Gastrocnemius medialis (tissue), 4 donors: ENCODE results near the gene SLC39A11.

ENCODE experiments used
- CTCF ChIP-seq, 5 experiments: fragments of 450-650 bp in 3 of 5; fragments of 200-600 bp in 2 of 5; sonication (generic) in 2 of 5; IDR thresholded peaks in 4 of 5; conservative IDR thresholded peaks in 1 of 5; 1 replicate in 4 of 5; 2 replicates in 1 of 5; pipeline ENCODE4 v1.5.1; 2016 to 2019; ENCODE audit warnings: antibody characterized with exemption in 5 of 5, mild to moderate bottlenecking in 3 of 5, moderate library complexity in 3 of 5
- POLR2A ChIP-seq, 2 donors: fragments of 450-650 bp; IDR thresholded peaks; one replicate each; pipeline ENCODE4 v1.6.1; 2017; ENCODE audit warnings: antibody characterized with exemption in 2 of 2, mild to moderate bottlenecking in 2 of 2, moderate library complexity in 2 of 2

DNA sequence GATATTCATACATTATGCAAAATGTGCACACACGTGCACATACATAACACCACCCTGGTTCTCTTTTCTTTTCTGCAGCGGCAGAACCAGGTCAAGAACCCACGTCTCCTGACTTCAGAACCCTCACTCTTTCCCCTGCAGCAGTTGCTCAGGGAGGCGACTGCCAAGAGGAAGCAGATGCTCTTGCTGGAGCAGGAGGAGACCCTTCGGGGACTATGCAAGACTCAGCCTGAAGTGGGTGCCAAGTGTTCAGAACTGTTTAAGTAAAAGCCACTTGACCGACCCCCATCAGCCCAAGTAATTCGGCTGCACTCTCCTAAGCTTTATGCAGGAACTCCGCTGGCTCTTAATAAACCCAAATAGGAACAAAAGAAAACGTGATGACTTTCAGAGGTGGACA, 193.8 kb downstream of the SLC39A11 start:
- TF ChIP-seq CTCF (IDR thresholded peaks at IDR 0.05 in 4 of 5, conservative IDR thresholded peaks at IDR 0.05 in 1 of 5) (no peak), POLR2A (IDR thresholded peaks at IDR 0.05) (no peak)
